GM12878 (cell line): ENCODE measurements around the gene LRGUK. TPM values are rescaled to one million over a fixed set of nuclear protein-coding genes. Genes with fewer than 3 reads are reported as not detected.

Experiments used
- ATAC-seq: fragments of 200-7000 bp; cut with Tn5 transposase; 3 replicates; pipeline ENCODE4 v1.9.1; 2020; ENCODE audit warnings: mild to moderate bottlenecking, moderate library complexity
- BruUV-seq: library from RNA; stranded (reverse); fragments of 400-500 nt; replicated peaks from 2 replicates; lab custom pipeline; 2021; lab: Mats Ljungman, UMichigan
- CTCF ChIA-PET: fragments of 300-600 bp; sonication (Branson Sonifier 250); formaldehyde crosslinking; extraction: SDS; loops from one replicate; lab custom pipeline; 2021; ENCODE audit warnings: inconsistent platforms; lab: Yijun Ruan, JAX
- POLR2A ChIA-PET: fragments of 350-600 bp; formaldehyde crosslinking; extraction: SDS; loops from one replicate; lab custom pipeline; 2021; ENCODE audit warnings: inconsistent platforms; lab: Charles Lee
- RAD21 ChIA-PET: fragments of 300-600 bp; sonication (Branson Sonifier 250); formaldehyde crosslinking; loops from one replicate; lab custom pipeline; 2023; ENCODE audit warnings: antibody characterized with exemption; ENCODE audit not compliant: unreplicated experiment; lab: Charles Lee
- SMC1A ChIA-PET: fragments of 300-600 bp; sonication (Branson Sonifier 250); formaldehyde crosslinking; loops from one replicate; lab custom pipeline; 2023; ENCODE audit not compliant: unreplicated experiment, uncharacterized antibody; lab: Charles Lee
- DNase-seq: peaks from one replicate; pipeline ENCODE4 v3.0.0-alpha.2; 2011; ENCODE audit warnings: low read depth, low spot score
- FAIRE-seq: peaks from 3 replicates; lab custom pipeline; 2011; peaks lifted over from hg19 to GRCh38; lab: Jason Lieb, UNC
- H2AFZ ChIP-seq: 2 replicates; pipeline ENCODE4 v1.6.0; 2011; ENCODE audit warnings: low read depth, low read length, control low read depth; ENCODE audit not compliant: control insufficient read depth
- H3K27ac ChIP-seq: 2 replicates; pipeline ENCODE4 v1.5.1; 2011; ENCODE audit warnings: control low read depth; ENCODE audit not compliant: control insufficient read depth, insufficient read depth
- H3K27me3 ChIP-seq, 2 experiments: replicated peaks in 1 of 2; 2 replicates each; pipeline versions ENCODE4 v1.6.0 to v1.6.1; 2011; ENCODE audit warnings: low read length in 1 of 2; ENCODE audit not compliant: control insufficient read depth in 2 of 2, insufficient read depth in 2 of 2
- H3K36me3 ChIP-seq, 2 experiments: 2 replicates each; pipeline ENCODE4 v1.5.1; 2011; ENCODE audit warnings: low read length in 1 of 2; ENCODE audit not compliant: control insufficient read depth in 2 of 2, insufficient read depth in 2 of 2
- H3K4me1 ChIP-seq: 2 replicates; pipeline ENCODE4 v1.6.1; 2011; ENCODE audit warnings: mild to moderate bottlenecking, low read length, moderate library complexity, mixed read lengths; ENCODE audit not compliant: control insufficient read depth, insufficient read depth
- H3K4me2 ChIP-seq: 2 replicates; pipeline ENCODE4 v1.6.0; 2011; ENCODE audit warnings: control low read depth; ENCODE audit not compliant: control insufficient read depth, insufficient read depth
- H3K4me3 ChIP-seq: fragments of 200-600 bp; sonication (generic); 2 replicates; pipeline ENCODE4 v1.5.1; 2016
- H3K79me2 ChIP-seq: 2 replicates; pipeline ENCODE4 v1.6.0; 2011; ENCODE audit warnings: low read length; ENCODE audit not compliant: control insufficient read depth, insufficient read depth
- H3K9ac ChIP-seq: 2 replicates; pipeline ENCODE4 v1.8.0; 2011; ENCODE audit warnings: low read length, control low read depth, mixed read lengths; ENCODE audit not compliant: control insufficient read depth, insufficient read depth
- H3K9me3 ChIP-seq: replicated peaks from 3 replicates; pipeline ENCODE4 v1.5.1; 2011; ENCODE audit warnings: mild to moderate bottlenecking, low read length; ENCODE audit not compliant: control insufficient read depth, insufficient read depth
- H4K20me1 ChIP-seq: 2 replicates; pipeline ENCODE4 v1.6.0; 2011; ENCODE audit not compliant: control insufficient read depth, insufficient read depth
- DPF2 ChIP-seq: fragments of 450-650 bp; IDR thresholded peaks from 2 replicates; pipeline ENCODE4 v1.6.1; 2017; ENCODE audit warnings: mild to moderate bottlenecking
- FOXM1 ChIP-seq: IDR thresholded peaks from 2 replicates; pipeline ENCODE4 v1.6.1; 2012; ENCODE audit warnings: low read depth, mild to moderate bottlenecking, inconsistent platforms, low read length, moderate library complexity
- ZNF24 ChIP-seq: fragments of 450-650 bp; IDR thresholded peaks from 2 replicates; pipeline ENCODE4 v1.6.1; 2017; ENCODE audit warnings: antibody characterized with exemption, mild to moderate bottlenecking
- ZNF592 ChIP-seq: fragments of 450-650 bp; IDR thresholded peaks from 2 replicates; pipeline ENCODE4 v1.6.1; 2017; ENCODE audit warnings: mild to moderate bottlenecking, moderate library complexity
- WGBS: methylation state at CpG from one replicate; pipeline ENCODE4 v1.1.6; 2016; ENCODE audit warnings: low lambda C conversion rate; ENCODE audit not compliant: insufficient replicate concordance, insufficient coverage; ENCODE audit errors: missing lambda C conversion rate; 5-methylcytosine and 5-hydroxymethylcytosine counted together
- in situ Hi-C: fragments of 300-500 bp; cut with MboI; formaldehyde crosslinking; loops from 9 replicates; pipeline ENCODE4 v1.14.3; 2018; ENCODE audit warnings: mixed read lengths
- intact Hi-C: fragments of 100-400 bp; cut with micrococcal nuclease; formaldehyde crosslinking; loops from one replicate; pipeline ENCODE4 v1.14.2; 2022; ENCODE audit not compliant: unreplicated experiment
- polyA plus RNA-seq, 11 experiments: library from polyadenylated mRNA; depleted of rRNA in 4 of 11; unstranded in 6 of 11; stranded (reverse) in 5 of 11; fragments of >200 nt; fragmentation: Nextera tagmentation in 4 of 11; fragmentation: Illumina TruSeq in 1 of 11; extraction: Ambion mirVana in 4 of 11; extraction: Trizol in 1 of 11; gene quantifications; 1 replicate in 1 of 11; 2 replicates in 10 of 11; pipeline versions ENCODE4 v1.2.1 to v1.2.3, GENCODE V29; 2011 to 2016; ENCODE audit warnings: inconsistent platforms in 2 of 11, missing spikeins in 2 of 11, low read depth in 1 of 11
- total RNA-seq, 4 experiments: library from RNA; depleted of rRNA in 3 of 4; stranded (reverse); fragments of >200 nt in 3 of 4; fragmentation: Illumina TruSeq in 1 of 4; extraction: Trizol in 1 of 4; gene quantifications; 2 replicates each; pipeline versions ENCODE4 v1.2.1 to v1.2.3, GENCODE V29; 2013 to 2021

The LRGUK gene
- total and polyA plus RNA-seq, 10 of the 15 experiments (the other 5 are each of a cell fraction or from before 2014, with no cell fraction given) = 0.04 to 0.14 (median 0.08) TPM; not detected in 3

GRCh38 chr7:134196439-134196838, 69.3 kb downstream of the LRGUK start:
- no peak for FAIRE-seq

More at GRCh38 chr7:134196439-134196838, 69.3 kb downstream of the LRGUK start:
- no peak for TF ChIP-seq FOXM1
- TF ChIP-seq ZNF24 = no peak
- TF ChIP-seq DPF2 = no peak
- TF ChIP-seq ZNF592 = no peak
- Histone ChIP-seq H3K4me3 (no peak overlapping the region), H3K4me1 (no peaks in the 10 kb centered on the region), H4K20me1 (no peaks in the 10 kb centered on the region), H3K27ac (no peak overlapping the region), H3K36me3 (no peaks in the 10 kb centered on the region), H3K27me3 (no peaks in the 10 kb centered on the region), H3K9ac (no peak overlapping the region), H3K4me2 (no peak overlapping the region), H3K79me2 (no peaks in the 10 kb centered on the region), H2AFZ (no peak overlapping the region), H3K9me3 (no peaks in the 10 kb centered on the region)
- DNase-seq (no peak), ATAC-seq (no peak)
- BruUV-seq = no TSS peak
- ChIA-PET SMC1A (no interaction called here), RAD21 (no interaction called here), CTCF (no interaction called here), POLR2A (no interaction called here)
- intact Hi-C loops (no loop called here), in situ Hi-C loops (no loop called here)
- WGBS = 52% methylated on average over 2 of the region's 2 CpGs
